ENCODE measurements around the gene NCF4. TPM values are rescaled to one million over a fixed set of nuclear protein-coding genes. Genes with fewer than 3 reads are reported as not detected.

NCF4 gene
- total and polyA plus RNA-seq, 3 donors from 2014 or later = 2.7 to 7.1 (median 6.8) TPM

GRCh38 chr22:36923131-36923788 is 62.5 kb downstream of the NCF4 start:
- H3K4me3 ChIP-seq = no peak overlapping the region
- intact Hi-C loops (cut with DNase I; ENCODE audit: low total_unique reads) = no loop called here
- no peaks in the 10 kb centered on the region for H3K4me1 ChIP-seq
- 88 to 89% methylated on average over 21 of the region's 21 CpGs for WGBS, 2 donors
- DNase-seq = no peak
- no peaks in the 10 kb centered on the region for H3K9me3 ChIP-seq
- H3K27ac ChIP-seq = no peak overlapping the region
- no peaks in the 10 kb centered on the region for H3K27me3 ChIP-seq
- no peak for TF ChIP-seq POLR2A (IDR thresholded peaks at IDR 0.05)
- no peak for TF ChIP-seq CTCF (IDR thresholded peaks at IDR 0.05)
- H3K36me3 ChIP-seq (ENCODE audit: low read depth, missing control alignments) = no peaks in the 10 kb centered on the region

- TF ChIP-seq CTCF (IDR thresholded peaks at IDR 0.05) = no peak
- TF ChIP-seq POLR2A (IDR thresholded peaks at IDR 0.05) = no peak
- intact Hi-C loops (cut with DNase I; ENCODE audit: low total_unique reads) = no loop called here
- no peaks in the 10 kb centered on the region for H3K4me1 ChIP-seq
- H3K9me3 ChIP-seq = no peaks in the 10 kb centered on the region
- WGBS, 2 donors = 89 to 92% methylated on average over 6 to 8 of the region's 8 CpGs
- no peak for DNase-seq
- H3K27me3 ChIP-seq = no peaks in the 10 kb centered on the region
- H3K36me3 ChIP-seq (ENCODE audit: low read depth, missing control alignments) = no peaks in the 10 kb centered on the region
- no peak overlapping the region for H3K27ac ChIP-seq
- H3K4me3 ChIP-seq = no peak overlapping the region
These were observed 63.4 kb downstream of the NCF4 start for GRCh38 chr22:36924151-36924698.

GRCh38 chr22:36925388-36926290 is 64.8 kb downstream of the NCF4 start:
- WGBS, 2 donors = 89 to 96% methylated on average over 12 to 19 of the region's 19 CpGs
- no peak for TF ChIP-seq POLR2A (IDR thresholded peaks at IDR 0.05)
- no peak for TF ChIP-seq CTCF (IDR thresholded peaks at IDR 0.05)
- intact Hi-C loops (cut with DNase I; ENCODE audit: low total_unique reads) = no loop called here
- Histone ChIP-seq H3K4me1 (no peaks in the 10 kb centered on the region), H3K27ac (no peak overlapping the region), H3K36me3 (ENCODE audit: low read depth, missing control alignments) (no peaks in the 10 kb centered on the region), H3K9me3 (no peaks in the 10 kb centered on the region), H3K27me3 (no peaks in the 10 kb centered on the region), H3K4me3 (no peak overlapping the region)
- DNase-seq = no peak

GRCh38 chr22:36926309-36926708 is 65.5 kb downstream of the NCF4 start:
- Histone ChIP-seq H3K27me3 (no peaks in the 10 kb centered on the region), H3K9me3 (no peaks in the 10 kb centered on the region), H3K4me1 (no peaks in the 10 kb centered on the region), H3K27ac (no peak overlapping the region), H3K36me3 (ENCODE audit: low read depth, missing control alignments) (no peaks in the 10 kb centered on the region), H3K4me3 (no peak overlapping the region)
- intact Hi-C loops (cut with DNase I; ENCODE audit: low total_unique reads) = no loop called here
- no peak for DNase-seq
- TF ChIP-seq POLR2A (IDR thresholded peaks at IDR 0.05) = no peak
- TF ChIP-seq CTCF (IDR thresholded peaks at IDR 0.05) = no peak
- 87 to 94% methylated on average over 6 of the region's 6 CpGs for WGBS, 2 donors
